HepG2 (cell line): Measurements from ENCODE around the gene PDE6C.

ENCODE experiments used
- FOXA3 ChIP-seq: IDR thresholded peaks from 2 replicates; pipeline ENCODE4 v1.6.1; 2016; ENCODE audit warnings: missing genetic modification reagents, missing compliant biosample characterization
- GTF2F1 ChIP-seq: fragments of 150-350 bp; IDR thresholded peaks from 2 replicates; pipeline ENCODE4 v1.6.1; 2014; ENCODE audit warnings: low read length
- HDAC2 ChIP-seq: sonication (generic); formaldehyde crosslinking; IDR thresholded peaks from 2 replicates; pipeline ENCODE4 v1.4.0; 2020; ENCODE audit warnings: missing genetic modification reagents
- MYC ChIP-seq: sonication (generic); formaldehyde crosslinking; IDR thresholded peaks from 2 replicates; pipeline ENCODE4 v1.9.0; 2021; ENCODE audit warnings: missing genetic modification reagents, borderline replicate concordance
- POLR2AphosphoS5 ChIP-seq: IDR thresholded peaks from 2 replicates; pipeline ENCODE4 v1.6.1; 2012; ENCODE audit warnings: low read depth, low read length
- SMC3 ChIP-seq: IDR thresholded peaks from 2 replicates; pipeline ENCODE4 v1.6.1; 2011; ENCODE audit warnings: low read length, improper control_type of control experiment
- YY1 ChIP-seq: IDR thresholded peaks from 2 replicates; pipeline ENCODE4 v1.6.1; 2011; ENCODE audit warnings: low read length, low read depth, moderate library complexity, mild to moderate bottlenecking; ENCODE audit not compliant: insufficient read depth, insufficient replicate concordance
- ZBTB7A ChIP-seq: sonication (generic); formaldehyde crosslinking; IDR thresholded peaks from 2 replicates; pipeline ENCODE4 v1.8.0; 2022; ENCODE audit warnings: mild to moderate bottlenecking, missing genetic modification reagents
- ZFP1 ChIP-seq: IDR thresholded peaks from 2 replicates; pipeline ENCODE4 v1.6.1; 2016

- TF ChIP-seq FOXA3: no peak
- no peak for TF ChIP-seq GTF2F1
- TF ChIP-seq ZFP1 (CRISPR knock-in tag): no peak
- no peak for TF ChIP-seq MYC (CRISPR knock-in tag)
- no peak for TF ChIP-seq SMC3
- TF ChIP-seq HDAC2 (CRISPR knock-in tag): no peak
- TF ChIP-seq YY1: no peak
- no peak for TF ChIP-seq ZBTB7A
- no peak for TF ChIP-seq POLR2AphosphoS5
Observed at GRCh38 chr10:93652857-93653256, 40.5 kb downstream of the PDE6C start.
